ENCODE measurements around the gene PCCA.
"Not testable (repeated sequence)": the region's sequence is repeated elsewhere in the genome, so short reads cannot be mapped to it uniquely, and the experiment has no call there.

PCCA gene

GRCh38 chr13:100088644-100089464, at the start of gene PCCA:
Gene PCCA (plus strand): TSS chr13:100089093. CDS start chr13:100089121, 28 bp downstream.
- peak; percentile 98 for DNase-seq

GRCh38 chr13:100039740-100040139, 49.2 kb upstream of the PCCA start:
- DNase-seq: no peak

GRCh38 chr13:100040196-100040595, 48.7 kb upstream of the PCCA start:
- DNase-seq: no peak

- DNase-seq: no peak
Observed at GRCh38 chr13:100044936-100045335, 44.0 kb upstream of the PCCA start.

- DNase-seq: no peak
Observed at GRCh38 chr13:100045355-100045754, 43.5 kb upstream of the PCCA start.

- no peak for DNase-seq
Observed at GRCh38 chr13:100051070-100051469, 37.8 kb upstream of the PCCA start.

- no peak for DNase-seq
Observed at GRCh38 chr13:100059827-100060226, 29.1 kb upstream of the PCCA start.

GRCh38 chr13:100063333-100063732, 25.6 kb upstream of the PCCA start:
- peak; percentile 47 for DNase-seq

- DNase-seq: no peak
Observed at GRCh38 chr13:100063906-100064305, 25.0 kb upstream of the PCCA start.

- DNase-seq: no peak
Observed at GRCh38 chr13:100068133-100068931, 20.6 kb upstream of the PCCA start.

GRCh38 chr13:100069278-100069677, 19.6 kb upstream of the PCCA start:
- DNase-seq: no peak

GRCh38 chr13:100075700-100076587, 12.9 kb upstream of the PCCA start:
- DNase-seq: no peak

GRCh38 chr13:100079003-100079402, 9.9 kb upstream of the PCCA start:
- not testable (repeated sequence) for DNase-seq

GRCh38 chr13:100083401-100083800, 5.5 kb upstream of the PCCA start:
- not testable (repeated sequence) for DNase-seq

GRCh38 chr13:100088273-100088643, 635 bp upstream of the PCCA start:
- DNase-seq: no peak

- DNase-seq: no peak
Observed at GRCh38 chr13:100089465-100090032, 656 bp downstream of the PCCA start.

GRCh38 chr13:100090861-100091260, 2.0 kb downstream of the PCCA start:
- no peak for DNase-seq

GRCh38 chr13:100091391-100091790, 2.5 kb downstream of the PCCA start:
- no peak for DNase-seq

- DNase-seq: not testable (repeated sequence)
Observed at GRCh38 chr13:100092273-100092672, 3.4 kb downstream of the PCCA start.

- DNase-seq: no peak
Observed at GRCh38 chr13:100095498-100095897, 6.6 kb downstream of the PCCA start.

- no peak for DNase-seq
Observed at GRCh38 chr13:100096526-100096925, 7.6 kb downstream of the PCCA start.

- DNase-seq: no peak
Observed at GRCh38 chr13:100097821-100098220, 8.9 kb downstream of the PCCA start.
